ENCODE measurements around the gene SUV39H1.
"Not testable (repeated sequence)": the region's sequence is repeated elsewhere in the genome, so short reads cannot be mapped to it uniquely, and the experiment has no call there.

The SUV39H1 gene

DNA sequence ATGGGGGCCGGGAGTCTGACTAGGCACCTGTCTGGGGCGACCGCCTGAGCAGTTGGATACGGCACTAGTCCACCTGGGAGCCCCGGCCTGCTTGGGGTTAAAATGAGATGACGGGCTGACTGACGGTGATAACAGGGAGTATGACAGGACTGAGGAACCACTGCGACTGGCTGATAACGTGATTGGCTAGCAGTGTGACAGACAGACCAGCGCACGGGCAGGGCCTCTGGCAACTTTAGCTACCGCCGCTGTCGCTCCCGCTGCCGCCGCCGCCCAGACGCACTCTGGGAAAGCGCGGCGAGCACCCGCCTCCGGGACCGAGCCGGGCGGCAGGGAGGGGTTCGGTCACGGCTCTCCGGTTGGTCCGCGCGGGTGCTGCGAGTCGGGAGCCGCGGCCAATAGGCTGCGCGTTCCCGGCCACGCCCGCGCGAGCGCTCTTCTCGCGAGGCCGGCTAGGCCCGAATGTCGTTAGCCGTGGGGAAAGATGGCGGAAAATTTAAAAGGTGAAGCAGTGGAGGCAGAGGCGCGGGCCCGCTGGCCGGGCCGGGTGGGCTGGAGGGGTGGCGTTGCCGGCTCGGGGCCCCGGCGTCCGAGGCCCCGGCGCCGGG is at the start of gene SUV39H1:
Gene SUV39H1 (plus strand): TSS at position 434 of the 608 bp plus-strand sequence. CDS start 51 bp downstream, at position 485.
- DNase-seq, result peak; percentile 77 to 80

DNA sequence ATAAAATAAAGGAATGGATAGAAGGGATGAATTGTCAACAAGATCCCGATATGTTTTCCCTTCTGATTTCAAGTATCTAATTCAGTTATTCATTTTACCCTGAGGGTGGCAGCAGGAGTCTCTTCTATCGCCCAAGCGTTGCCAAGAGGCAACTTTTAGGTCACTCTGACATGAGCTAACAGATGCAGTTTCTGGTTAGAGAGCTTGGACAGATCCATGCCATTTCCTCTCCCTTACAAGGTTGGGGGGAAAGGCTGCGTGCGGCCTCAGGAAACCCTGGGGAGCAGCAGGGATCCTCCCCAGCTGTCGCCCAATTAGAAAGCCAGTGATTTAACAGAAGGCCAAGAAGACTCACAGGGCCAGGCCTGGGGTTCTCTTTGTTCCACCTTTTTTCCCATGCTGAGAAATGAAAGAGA is 48.2 kb upstream of the SUV39H1 start:
- DNase-seq, result peak in 1 of 2 experiments; percentile 33

- DNase-seq, result no peak
Measured at GRCh38 chrX:48649102-48649501, 47.4 kb upstream of the SUV39H1 start.

DNA sequence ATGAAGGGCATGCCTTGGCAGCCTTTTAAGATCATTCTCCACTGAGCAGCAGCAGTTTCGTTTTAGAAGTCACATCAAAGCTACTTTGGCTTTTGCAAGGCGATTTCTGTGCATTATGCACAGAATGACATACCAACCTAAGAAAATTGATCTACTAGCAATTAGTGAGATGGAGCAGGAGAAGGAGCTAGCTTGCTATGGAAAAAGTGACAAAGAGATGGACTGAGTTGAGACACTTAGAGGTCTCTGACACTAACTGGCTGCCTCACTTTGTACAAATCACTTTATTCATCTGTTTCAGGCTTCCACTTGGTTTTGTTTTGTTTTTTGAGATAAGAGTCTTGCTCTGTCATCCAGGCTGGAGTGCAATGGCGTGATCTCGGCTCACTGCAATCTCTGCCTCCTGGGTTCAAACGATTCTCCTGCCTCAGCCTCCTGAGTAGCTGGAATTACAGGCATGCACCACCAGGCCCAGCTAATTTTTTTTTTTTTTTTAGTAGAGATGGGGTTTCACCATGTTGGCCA is 44.4 kb upstream of the SUV39H1 start:
- not testable (repeated sequence) for DNase-seq

DNA sequence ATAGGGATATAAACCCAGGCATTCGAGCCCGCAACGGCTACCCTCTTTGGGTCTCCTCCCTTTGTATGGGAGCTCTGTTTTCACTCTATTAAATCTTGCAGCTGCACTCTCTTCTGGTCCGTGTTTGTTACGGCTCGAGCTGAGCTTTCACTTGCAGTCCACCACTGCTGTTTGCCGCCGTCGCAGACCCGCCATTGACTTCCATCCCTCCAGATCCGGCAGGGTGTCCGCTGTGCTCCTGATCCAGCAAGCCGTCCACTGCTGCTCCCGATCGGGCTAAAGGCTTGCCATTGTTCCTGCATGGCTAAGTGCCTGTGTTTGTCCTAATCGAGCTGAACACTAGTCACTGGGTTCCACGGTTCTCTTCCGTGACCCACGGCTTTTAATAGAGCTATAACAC is 41.8 kb upstream of the SUV39H1 start:
- not testable (repeated sequence) for DNase-seq

- not testable (repeated sequence) for DNase-seq
Measured at GRCh38 chrX:48659686-48660085, 36.8 kb upstream of the SUV39H1 start.

DNA sequence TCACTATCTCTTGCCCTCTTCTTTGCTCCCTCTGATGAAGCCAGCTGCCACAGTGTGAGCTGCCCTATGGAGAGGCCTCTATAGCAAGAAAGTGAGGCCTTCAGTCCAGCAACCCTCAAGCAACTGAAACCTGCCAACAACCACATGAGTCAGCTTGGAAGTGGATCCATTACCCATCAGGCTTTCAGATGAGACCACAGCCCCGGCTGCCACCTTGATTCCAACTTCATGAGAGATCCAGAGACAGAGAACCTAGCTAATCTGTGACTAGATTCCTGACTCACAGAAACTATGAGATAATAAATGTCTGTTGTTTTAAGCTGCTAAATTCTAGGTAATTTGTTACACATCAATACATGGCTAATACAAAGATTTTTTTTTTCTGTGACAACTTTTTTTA is 33.3 kb upstream of the SUV39H1 start:
- DNase-seq, result no peak

- DNase-seq, result no peak
Measured at GRCh38 chrX:48664156-48664555, 32.4 kb upstream of the SUV39H1 start.

- no peak for DNase-seq
Measured at GRCh38 chrX:48665991-48666390, 30.5 kb upstream of the SUV39H1 start.

DNA sequence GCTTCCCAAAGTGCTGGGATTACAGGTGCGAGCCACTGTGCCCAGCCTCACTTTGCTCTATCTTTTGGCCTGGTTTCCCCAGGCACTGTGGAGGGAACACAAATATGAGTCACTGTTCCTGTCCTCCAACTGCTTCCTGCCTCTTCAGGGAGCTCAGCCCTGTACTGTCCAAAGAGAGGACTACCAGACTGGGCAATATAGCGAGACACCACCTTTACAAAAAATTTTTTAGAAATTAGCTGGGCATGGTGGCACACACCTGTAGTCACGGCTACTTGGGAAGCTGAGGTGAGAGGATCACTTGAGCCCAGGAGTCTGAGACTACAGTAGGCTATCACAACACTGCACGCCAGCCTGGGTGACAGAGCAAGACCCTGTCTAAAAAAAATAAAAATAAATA is 29.9 kb upstream of the SUV39H1 start:
- DNase-seq, result no peak

GRCh38 chrX:48667509-48667908 is 29.0 kb upstream of the SUV39H1 start:
- no peak for DNase-seq

DNA sequence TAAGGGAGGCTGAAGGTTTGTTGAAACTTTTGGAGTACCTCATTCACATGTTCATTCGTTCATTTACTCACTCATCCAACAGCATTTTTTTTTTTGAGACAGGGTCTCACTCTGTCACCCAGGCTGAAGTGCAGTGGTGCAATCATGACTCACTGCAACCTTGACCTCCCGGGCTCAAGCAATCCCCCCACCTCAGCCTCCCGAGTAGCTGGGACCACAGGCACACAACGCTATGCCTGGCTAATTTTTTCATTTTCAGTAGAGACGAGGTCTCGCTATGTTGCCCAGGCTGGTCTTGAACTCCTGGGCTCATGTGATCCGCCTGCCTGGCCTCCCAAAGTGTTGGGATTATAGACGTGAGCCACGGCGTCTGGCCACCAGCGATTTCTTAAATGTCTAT is 28.3 kb upstream of the SUV39H1 start:
- not testable (repeated sequence) for DNase-seq

DNA sequence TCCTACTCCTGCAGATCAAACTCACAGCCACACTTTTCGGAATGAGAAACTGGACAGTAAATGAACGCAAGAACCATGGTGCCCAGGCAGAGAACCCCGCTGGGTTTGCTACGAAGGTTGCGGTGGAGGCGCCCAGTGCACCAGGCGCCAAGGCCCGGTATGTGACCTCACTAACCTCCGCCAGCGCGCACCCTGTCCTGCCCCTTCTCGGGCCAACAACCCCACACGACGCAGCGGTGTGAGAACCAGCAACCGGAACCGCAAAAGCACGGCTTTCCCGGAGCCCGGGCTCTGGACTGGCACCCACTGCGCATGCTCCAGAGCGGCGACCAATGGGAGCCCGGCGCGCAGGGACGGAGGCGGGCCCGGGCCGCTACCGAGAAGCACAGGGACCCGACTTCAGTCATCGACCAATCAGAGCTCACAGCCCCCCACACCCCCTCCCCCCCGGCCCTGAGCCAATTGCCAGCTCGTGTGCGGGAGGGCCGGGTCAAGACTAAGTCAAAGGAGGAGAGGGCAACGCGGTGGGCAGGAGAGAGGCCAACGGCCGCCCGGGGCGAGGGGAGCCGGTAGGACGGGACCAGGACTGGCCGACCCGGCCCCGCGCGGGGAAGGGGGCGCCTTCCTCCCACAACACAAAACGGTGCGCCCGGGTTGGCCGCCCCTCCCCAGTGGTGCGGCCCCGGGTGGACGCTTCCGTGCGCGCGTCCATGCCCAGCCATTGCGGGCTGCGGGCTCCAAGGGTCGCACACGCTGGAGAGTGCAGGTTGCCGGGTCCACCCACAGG is 20.2 kb upstream of the SUV39H1 start:
- DNase-seq, result peak; percentile 84 to 87

DNA sequence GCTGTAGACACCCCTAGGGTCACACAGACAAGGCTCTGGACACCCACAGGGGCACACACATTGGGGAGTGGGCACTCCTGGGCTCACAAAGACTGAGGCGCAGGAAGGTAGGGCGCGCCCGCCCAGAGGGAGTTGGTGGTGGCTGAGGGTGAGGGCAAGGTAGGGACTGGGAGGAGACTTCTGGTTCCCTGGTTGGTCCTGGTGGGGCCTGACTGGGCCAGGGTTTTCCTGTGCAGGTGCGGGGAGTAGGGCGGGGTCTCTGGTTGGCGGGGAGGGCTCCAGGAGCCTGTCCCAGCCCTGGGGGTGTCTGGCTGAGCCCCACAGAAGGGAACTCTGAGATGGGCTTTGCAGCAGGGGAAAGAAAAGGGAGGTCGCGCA is 19.7 kb upstream of the SUV39H1 start:
- DNase-seq, result no peak

- DNase-seq, result no peak
Measured at GRCh38 chrX:48677516-48677915, 19.0 kb upstream of the SUV39H1 start.

- not testable (repeated sequence) for DNase-seq
Measured at GRCh38 chrX:48680467-48680866, 16.1 kb upstream of the SUV39H1 start.

DNA sequence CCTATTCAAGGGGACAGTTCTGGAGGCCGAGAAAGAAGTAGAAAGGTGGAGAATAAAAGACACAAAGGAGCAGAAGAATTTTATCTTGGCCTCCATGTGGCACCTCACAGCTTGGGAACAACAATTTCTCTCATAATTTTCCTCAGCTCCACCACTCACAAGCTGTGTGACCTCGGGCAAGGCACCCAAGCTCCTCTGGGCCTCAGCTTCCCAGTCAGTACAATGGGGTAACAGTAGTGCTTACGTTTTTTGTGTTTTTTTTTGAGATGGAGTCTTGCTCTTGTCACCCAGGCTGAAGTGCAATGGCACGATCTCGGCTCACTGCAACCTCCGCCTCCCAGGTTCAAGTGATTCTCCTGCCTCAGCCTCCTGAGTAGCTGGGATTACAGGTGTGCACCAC is 15.6 kb upstream of the SUV39H1 start:
- DNase-seq, result not testable (repeated sequence)

- no peak for DNase-seq
Measured at GRCh38 chrX:48681539-48682183, 14.9 kb upstream of the SUV39H1 start.

DNA sequence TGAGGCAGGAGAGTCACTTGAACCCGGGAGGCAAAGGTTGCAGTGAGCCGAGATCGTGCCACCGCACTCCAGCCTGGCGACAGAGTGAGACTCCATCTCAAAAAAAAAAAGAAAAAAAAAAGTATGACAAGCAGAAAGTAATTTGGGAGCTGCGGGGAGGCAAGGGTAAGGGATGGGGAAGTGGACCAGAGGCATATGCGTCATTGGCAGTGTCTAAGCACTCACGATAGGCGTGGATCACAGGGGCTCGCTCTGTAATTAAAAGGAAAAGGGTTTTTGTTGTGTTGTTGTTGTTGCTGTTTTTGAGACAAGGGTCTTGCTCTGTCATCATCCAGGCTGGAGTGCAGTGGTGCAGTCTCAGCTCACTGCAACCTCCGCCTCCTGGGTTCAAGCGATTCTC is 13.7 kb upstream of the SUV39H1 start:
- DNase-seq, result not testable (repeated sequence)

- peak; percentile 17 to 25 for DNase-seq
Measured at GRCh38 chrX:48683411-48683982, 13.0 kb upstream of the SUV39H1 start, which contains the start of gene WAS. Gene WAS, plus strand, starts transcription at chrX:48683799. Its CDS starts 55 bp downstream, at chrX:48683854.

DNA sequence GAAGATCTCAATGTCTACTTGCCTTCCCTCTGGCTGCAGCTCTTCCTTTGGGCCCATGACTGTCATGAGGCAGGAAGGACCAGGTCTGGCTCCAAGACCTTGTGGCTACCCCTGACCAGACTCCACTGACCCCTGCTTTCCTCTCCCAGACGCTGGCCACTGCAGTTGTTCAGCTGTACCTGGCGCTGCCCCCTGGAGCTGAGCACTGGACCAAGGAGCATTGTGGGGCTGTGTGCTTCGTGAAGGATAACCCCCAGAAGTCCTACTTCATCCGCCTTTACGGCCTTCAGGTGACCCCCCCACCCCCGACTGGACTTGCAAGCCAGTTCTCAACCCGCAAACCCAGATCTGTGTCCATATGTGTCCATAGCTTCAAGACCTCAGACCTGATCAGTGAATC is 12.4 kb upstream of the SUV39H1 start:
- DNase-seq, result no peak

GRCh38 chrX:48685416-48685815 is 11.1 kb upstream of the SUV39H1 start:
- no peak for DNase-seq

DNA sequence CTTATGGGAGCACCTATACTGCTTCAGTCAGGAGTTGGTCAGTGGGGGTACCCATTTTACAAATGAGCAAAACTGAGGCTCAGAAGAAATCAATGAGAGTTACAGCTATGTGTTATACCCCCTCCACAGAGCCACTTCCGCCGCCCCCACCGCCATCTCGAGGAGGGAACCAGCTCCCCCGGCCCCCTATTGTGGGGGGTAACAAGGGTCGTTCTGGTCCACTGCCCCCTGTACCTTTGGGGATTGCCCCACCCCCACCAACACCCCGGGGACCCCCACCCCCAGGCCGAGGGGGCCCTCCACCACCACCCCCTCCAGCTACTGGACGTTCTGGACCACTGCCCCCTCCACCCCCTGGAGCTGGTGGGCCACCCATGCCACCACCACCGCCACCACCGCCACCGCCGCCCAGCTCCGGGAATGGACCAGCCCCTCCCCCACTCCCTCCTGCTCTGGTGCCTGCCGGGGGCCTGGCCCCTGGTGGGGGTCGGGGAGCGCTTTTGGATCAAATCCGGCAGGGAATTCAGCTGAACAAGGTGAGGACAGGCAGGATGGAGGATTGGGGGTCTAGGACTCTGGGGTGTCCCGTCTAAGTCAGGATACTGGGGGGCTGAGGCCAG is 7.9 kb upstream of the SUV39H1 start:
- DNase-seq, result no peak
